Neural cell (in vitro differentiated cells): ENCODE results near the gene CDH19. TPM values are rescaled to one million over a fixed set of nuclear protein-coding genes. Genes with fewer than 3 reads are reported as not detected.

Experiments used
- H2AFZ ChIP-seq: fragments of 200-600, 300-800 bp; sonication (generic), shearing (Covaris generic); 2 replicates; pipeline ENCODE4 v1.6.0; 2014; ENCODE audit warnings: low read depth, mild to moderate bottlenecking, antibody characterized with exemption, low read length, moderate library complexity
- H3F3A ChIP-seq: fragments of 200-600 bp; shearing (Covaris generic); 2 replicates; pipeline ENCODE4 v1.6.1; 2016; ENCODE audit warnings: mild to moderate bottlenecking, moderate library complexity, mixed read lengths, antibody characterized with exemption, low read length; ENCODE audit not compliant: insufficient read depth, poor library complexity, severe bottlenecking
- H3K27ac ChIP-seq: fragments of 200-600, 300-800 bp; sonication (generic), shearing (Covaris generic); 2 replicates; pipeline ENCODE4 v1.5.1; 2014; ENCODE audit warnings: mild to moderate bottlenecking, low read length, moderate library complexity
- H3K27me3 ChIP-seq: fragments of 300-800, 200-600 bp; sonication (generic), shearing (Covaris generic); 2 replicates; pipeline ENCODE4 v1.6.0; 2014; ENCODE audit warnings: mild to moderate bottlenecking, low read depth, low read length, moderate library complexity; ENCODE audit not compliant: insufficient read depth
- H3K36me3 ChIP-seq: fragments of 300-800, 200-600 bp; sonication (generic), shearing (Covaris generic); 2 replicates; pipeline ENCODE4 v1.5.1; 2014; ENCODE audit warnings: mild to moderate bottlenecking, antibody characterized with exemption, low read length, moderate library complexity; ENCODE audit not compliant: insufficient read depth
- H3K4me2 ChIP-seq: fragments of 300-800, 200-600 bp; sonication (generic), shearing (Covaris generic); 2 replicates; pipeline ENCODE4 v1.6.0; 2014; ENCODE audit warnings: mild to moderate bottlenecking, low read length
- H3K4me3 ChIP-seq: fragments of 300-800, 200-600 bp; sonication (generic), shearing (Covaris generic); 2 replicates; pipeline ENCODE4 v1.5.1; 2014; ENCODE audit warnings: mild to moderate bottlenecking, low read length, moderate library complexity
- H3K79me2 ChIP-seq: fragments of 200-600 bp; shearing (Covaris generic); replicated peaks from 2 replicates; pipeline ENCODE4 v1.6.0; 2014; ENCODE audit warnings: mild to moderate bottlenecking, low read length, moderate library complexity; ENCODE audit not compliant: insufficient read depth
- H3K9ac ChIP-seq: fragments of 300-800, 200-600 bp; sonication (generic), shearing (Covaris generic); 2 replicates; pipeline ENCODE4 v1.6.1; 2016; ENCODE audit warnings: mild to moderate bottlenecking, low read length, mixed read lengths
- H3K9me2 ChIP-seq: fragments of 200-600 bp; shearing (Covaris generic); 2 replicates; pipeline ENCODE4 v1.6.1; 2016; ENCODE audit warnings: mild to moderate bottlenecking, low read length, mixed read lengths; ENCODE audit not compliant: insufficient read depth
- H3K9me3 ChIP-seq: fragments of 200-600, 300-800 bp; sonication (generic), shearing (Covaris generic); 2 replicates; pipeline ENCODE4 v1.6.1; 2016; ENCODE audit warnings: mild to moderate bottlenecking, mixed run types, low read length, moderate library complexity, mixed read lengths
- H4K20me1 ChIP-seq: fragments of 200-600 bp; shearing (Covaris generic); 2 replicates; pipeline ENCODE4 v1.6.1; 2016; ENCODE audit warnings: mild to moderate bottlenecking, mixed run types; ENCODE audit not compliant: insufficient read depth
- CTCF ChIP-seq: fragments of 450-650 bp; IDR thresholded peaks from 2 replicates; pipeline ENCODE4 v1.5.1; 2014; ENCODE audit warnings: antibody characterized with exemption, mild to moderate bottlenecking, moderate library complexity; ENCODE audit not compliant: poor library complexity, severe bottlenecking
- EP300 ChIP-seq: fragments of 450-650 bp; conservative IDR thresholded peaks from 2 replicates; pipeline ENCODE4 v1.6.1; 2014; ENCODE audit warnings: antibody characterized with exemption, mild to moderate bottlenecking, moderate library complexity; ENCODE audit not compliant: poor library complexity, severe bottlenecking
- EZH2 ChIP-seq: fragments of 200-600, 300-800 bp; shearing (Covaris generic), sonication (generic); IDR thresholded peaks from 2 replicates; pipeline ENCODE4 v1.6.1; 2014; ENCODE audit warnings: antibody characterized with exemption, low read length, borderline replicate concordance, mild to moderate bottlenecking; ENCODE audit not compliant: insufficient read depth, poor library complexity, severe bottlenecking
- MXI1 ChIP-seq: fragments of 450-650 bp; conservative IDR thresholded peaks from 2 replicates; pipeline ENCODE4 v1.6.1; 2014; ENCODE audit warnings: antibody characterized with exemption, mild to moderate bottlenecking; ENCODE audit not compliant: poor library complexity, severe bottlenecking
- POLR2AphosphoS5 ChIP-seq: IDR thresholded peaks from 2 replicates; pipeline ENCODE4 v1.6.1; 2012
- RAD21 ChIP-seq: fragments of 450-650 bp; conservative IDR thresholded peaks from 2 replicates; pipeline ENCODE4 v1.6.1; 2014; ENCODE audit warnings: antibody characterized with exemption, mild to moderate bottlenecking, moderate library complexity
- REST ChIP-seq: IDR thresholded peaks from 2 replicates; pipeline ENCODE4 v1.6.1; 2012; ENCODE audit warnings: borderline replicate concordance
- SMC3 ChIP-seq: fragments of 450-650 bp; conservative IDR thresholded peaks from 2 replicates; pipeline ENCODE4 v1.6.1; 2014; ENCODE audit warnings: antibody characterized with exemption, mild to moderate bottlenecking, moderate library complexity; ENCODE audit not compliant: poor library complexity
- TAF1 ChIP-seq: IDR thresholded peaks from 2 replicates; pipeline ENCODE4 v1.6.1; 2012; ENCODE audit warnings: low read depth
- polyA plus RNA-seq: library from polyadenylated mRNA; depleted of rRNA; stranded (reverse); fragments of >200 nt; gene quantifications from 2 replicates; pipeline ENCODE4 v1.2.3, GENCODE V29; 2014

CDH19 gene
- polyA plus RNA-seq, 1 donor from 2014 or later = 0.11 TPM

- Histone ChIP-seq H3K9me2 (no peaks in the 10 kb centered on the region), H2AFZ (no peak overlapping the region), H3K27ac (no peak overlapping the region), H3K4me2 (no peak overlapping the region), H3K27me3 (no peaks in the 10 kb centered on the region), H3K79me2 (no peaks in the 10 kb centered on the region), H4K20me1 (no peaks in the 10 kb centered on the region), H3F3A (no peaks in the 10 kb centered on the region), H3K9ac (no peak overlapping the region), H3K9me3 (no peaks in the 10 kb centered on the region), H3K36me3 (no peaks in the 10 kb centered on the region), H3K4me3 (no peak overlapping the region)
- no peak for TF ChIP-seq REST
- TF ChIP-seq RAD21 = no peak
- TF ChIP-seq CTCF = no peak
- no peak for TF ChIP-seq TAF1
- no peak for TF ChIP-seq MXI1
- TF ChIP-seq POLR2AphosphoS5 = no peak
- no peak for TF ChIP-seq SMC3
- TF ChIP-seq EZH2 = no peak
- no peak for TF ChIP-seq EP300
Measured at GRCh38 chr18:66511289-66511688, 92.6 kb downstream of the CDH19 start.

GRCh38 chr18:66510357-66511045, 93.4 kb downstream of the CDH19 start:
- TF ChIP-seq MXI1 = no peak
- TF ChIP-seq REST = no peak
- no peak for TF ChIP-seq POLR2AphosphoS5
- no peak for TF ChIP-seq EZH2
- no peak for TF ChIP-seq CTCF
- no peak for TF ChIP-seq SMC3
- no peak for TF ChIP-seq RAD21
- no peak for TF ChIP-seq EP300
- TF ChIP-seq TAF1 = no peak
- no peaks in the 10 kb centered on the region for H3K36me3 ChIP-seq
- no peak overlapping the region for H3K4me3 ChIP-seq
- H3F3A ChIP-seq = no peaks in the 10 kb centered on the region
- H3K9me2 ChIP-seq = no peaks in the 10 kb centered on the region
- H3K27ac ChIP-seq = no peak overlapping the region
- H2AFZ ChIP-seq = no peak overlapping the region
- no peak overlapping the region for H3K9ac ChIP-seq
- H3K27me3 ChIP-seq = no peaks in the 10 kb centered on the region
- H4K20me1 ChIP-seq = no peaks in the 10 kb centered on the region
- no peak overlapping the region for H3K4me2 ChIP-seq
- no peaks in the 10 kb centered on the region for H3K79me2 ChIP-seq
- no peaks in the 10 kb centered on the region for H3K9me3 ChIP-seq
